Tibial nerve (tissue), 4 donors: Measurements from ENCODE around the gene TPSB2. TPM values are rescaled to one million over a fixed set of nuclear protein-coding genes. Genes with fewer than 3 reads are reported as not detected.
"Not testable (repeated sequence)": the region's sequence is repeated elsewhere in the genome, so short reads cannot be mapped to it uniquely, and the experiment has no call there.

Experiments
- DNase-seq, 2 donors: peaks; one replicate each; pipeline ENCODE4 v3.0.0-alpha.2; 2019; ENCODE audit warnings: low spot score in 2 of 2
- H3K27ac ChIP-seq, 4 donors: fragments of 200-600 bp; sonication (generic) in 3 of 4; one replicate each; pipeline ENCODE4 v1.5.1; 2017 to 2019; ENCODE audit warnings: mild to moderate bottlenecking in 1 of 4
- H3K27me3 ChIP-seq, 2 donors: fragments of 200-600 bp; sonication (generic) in 1 of 2; one replicate each; pipeline versions ENCODE4 v1.5.1 to v1.6.0; 2017 to 2019
- H3K36me3 ChIP-seq, 3 donors: fragments of 200-600 bp; sonication (generic); one replicate each; pipeline ENCODE4 v1.5.1; 2018 to 2019
- H3K4me1 ChIP-seq, 4 donors: fragments of 200-600 bp; sonication (generic) in 3 of 4; one replicate each; pipeline ENCODE4 v1.5.1; 2017 to 2019
- H3K4me3 ChIP-seq, 4 donors: fragments of 200-600 bp; sonication (generic) in 3 of 4; one replicate each; pipeline ENCODE4 v1.5.1; 2017 to 2019; ENCODE audit warnings: mild to moderate bottlenecking in 1 of 4, moderate library complexity in 1 of 4
- H3K9me3 ChIP-seq, 4 donors: fragments of 200-600 bp; sonication (generic) in 3 of 4; one replicate each; pipeline ENCODE4 v1.5.1; 2017 to 2019
- EP300 ChIP-seq, 2 donors: sonication (generic); formaldehyde crosslinking; IDR thresholded peaks; one replicate each; pipeline ENCODE4 v1.6.1; 2017; ENCODE audit warnings: antibody characterized with exemption in 2 of 2, mild to moderate bottlenecking in 1 of 2
- POLR2A ChIP-seq, 2 donors: fragments of 450-650 bp; IDR thresholded peaks; one replicate each; pipeline ENCODE4 v1.6.1; 2017; ENCODE audit warnings: antibody characterized with exemption in 2 of 2, mild to moderate bottlenecking in 2 of 2, moderate library complexity in 2 of 2
- WGBS, 2 donors: methylation state at CpG; one replicate each; pipeline ENCODE4 v1.1.5; 2018; 5-methylcytosine and 5-hydroxymethylcytosine counted together
- total RNA-seq, 4 donors: library from RNA; depleted of rRNA; stranded (reverse); fragments of >200 nt; gene quantifications; one replicate each; pipeline ENCODE4 v1.1.0, GENCODE V29; 2016
- TF ChIP-seq, protein P1 (sequence below), 5 experiments: fragments of 200-600 bp in 3 of 5; fragments of 450-650 bp in 2 of 5; sonication (generic) in 3 of 5; IDR thresholded peaks; one replicate each; pipeline ENCODE4 v1.5.1; 2016 to 2019; ENCODE audit warnings: antibody characterized with exemption in 5 of 5, mild to moderate bottlenecking in 3 of 5, moderate library complexity in 2 of 5

The TPSB2 gene
- total RNA-seq, 4 donors from 2014 or later = 14.7 to 59.0 (median 29.1) TPM

DNA sequence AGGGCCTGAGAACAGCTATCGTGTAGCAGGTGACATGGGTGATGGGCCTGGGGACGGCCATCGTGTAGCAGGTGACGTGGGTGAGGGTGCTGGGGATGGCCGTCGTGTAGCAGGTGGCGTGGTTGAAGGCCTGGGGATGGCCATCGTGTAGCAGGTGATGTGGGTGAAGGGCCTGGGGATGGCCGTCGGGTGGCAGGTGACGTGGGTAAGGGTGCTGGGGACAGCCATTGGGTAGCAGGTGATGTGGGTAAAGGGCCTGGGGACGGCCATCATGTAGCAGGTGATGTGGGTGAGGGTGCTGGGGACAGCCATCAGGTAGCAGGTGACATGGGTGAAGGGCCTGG lies 41.4 kb upstream of the TPSB2 start:
- Histone ChIP-seq H3K27ac (no peak overlapping the region), H3K4me1 (peaks cover 0 to 9% (median 0%) of the 10 kb centered on the region in 4 donors), H3K9me3 (peaks cover 0 to 6% (median 0%) of the 10 kb centered on the region in 4 donors), H3K36me3 (no peaks in the 10 kb centered on the region), H3K4me3 (no peak overlapping the region), H3K27me3 (peaks cover 0 to 55% of the 10 kb centered on the region in 2 donors)
- WGBS, 2 donors = 75 to 83% methylated on average over 12 of the region's 12 CpGs
- DNase-seq = no peak
- TF ChIP-seq POLR2A (IDR thresholded peaks at IDR 0.05) (no peak), EP300 (IDR thresholded peaks at IDR 0.05) (no peak)
- TF ChIP-seq, protein P1, sequence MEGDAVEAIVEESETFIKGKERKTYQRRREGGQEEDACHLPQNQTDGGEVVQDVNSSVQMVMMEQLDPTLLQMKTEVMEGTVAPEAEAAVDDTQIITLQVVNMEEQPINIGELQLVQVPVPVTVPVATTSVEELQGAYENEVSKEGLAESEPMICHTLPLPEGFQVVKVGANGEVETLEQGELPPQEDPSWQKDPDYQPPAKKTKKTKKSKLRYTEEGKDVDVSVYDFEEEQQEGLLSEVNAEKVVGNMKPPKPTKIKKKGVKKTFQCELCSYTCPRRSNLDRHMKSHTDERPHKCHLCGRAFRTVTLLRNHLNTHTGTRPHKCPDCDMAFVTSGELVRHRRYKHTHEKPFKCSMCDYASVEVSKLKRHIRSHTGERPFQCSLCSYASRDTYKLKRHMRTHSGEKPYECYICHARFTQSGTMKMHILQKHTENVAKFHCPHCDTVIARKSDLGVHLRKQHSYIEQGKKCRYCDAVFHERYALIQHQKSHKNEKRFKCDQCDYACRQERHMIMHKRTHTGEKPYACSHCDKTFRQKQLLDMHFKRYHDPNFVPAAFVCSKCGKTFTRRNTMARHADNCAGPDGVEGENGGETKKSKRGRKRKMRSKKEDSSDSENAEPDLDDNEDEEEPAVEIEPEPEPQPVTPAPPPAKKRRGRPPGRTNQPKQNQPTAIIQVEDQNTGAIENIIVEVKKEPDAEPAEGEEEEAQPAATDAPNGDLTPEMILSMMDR (IDR thresholded peaks at IDR 0.05) = no peak

DNA sequence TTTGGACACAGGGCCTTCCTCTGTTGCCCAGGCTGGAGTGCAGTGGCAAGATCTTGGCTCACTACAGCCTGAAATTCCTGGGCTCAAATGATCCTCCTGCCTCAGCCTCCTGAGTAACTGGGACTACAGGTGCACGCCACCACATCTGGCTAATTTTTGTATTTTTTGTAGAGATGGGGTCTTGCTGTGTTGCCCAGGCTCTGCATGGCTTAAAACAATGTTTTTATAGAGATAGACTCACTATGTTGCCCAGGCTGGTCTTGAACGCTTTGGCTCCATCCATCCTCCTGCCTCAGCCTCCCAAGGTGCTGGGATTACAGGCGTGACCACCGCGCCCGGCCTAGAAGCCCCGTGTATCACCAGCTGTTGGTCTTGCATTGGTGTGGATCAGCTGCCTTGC lies 39.4 kb upstream of the TPSB2 start:
- H3K4me3 ChIP-seq, H3K27ac ChIP-seq, DNase-seq, H3K4me1 ChIP-seq, H3K36me3 ChIP-seq, H3K9me3 ChIP-seq: not testable (repeated sequence)
- WGBS, 2 donors = 88 to 96% methylated on average over 7 of the region's 7 CpGs
- peaks cover 0 to 44% of the 10 kb centered on the region in 2 donors for H3K27me3 ChIP-seq

DNA sequence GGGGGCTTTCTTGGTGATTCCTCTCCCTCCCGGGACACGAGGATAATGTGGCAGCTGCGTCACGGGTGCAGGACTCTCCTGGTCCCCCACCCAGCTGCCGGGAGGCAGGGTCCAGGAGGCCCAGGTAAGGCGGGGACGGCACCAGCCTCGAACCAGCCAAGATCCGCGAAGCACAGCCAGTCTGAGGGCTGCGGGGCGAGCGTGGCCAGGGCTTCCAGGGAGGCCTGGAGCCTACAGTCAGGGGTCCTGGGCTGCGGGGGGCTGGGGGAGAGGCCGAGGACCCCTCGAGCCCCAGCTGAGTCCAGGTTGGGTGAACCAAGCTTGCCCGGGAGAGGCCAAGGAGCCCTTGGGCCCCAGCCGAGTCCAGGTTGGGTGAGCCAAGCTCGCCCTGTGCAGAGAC lies 35.8 kb upstream of the TPSB2 start:
- Histone ChIP-seq H3K36me3 (no peaks in the 10 kb centered on the region), H3K27ac (no peak overlapping the region), H3K4me1 (no peaks in the 10 kb centered on the region), H3K27me3 (peaks cover 0 to 38% of the 10 kb centered on the region in 2 donors), H3K4me3 (no peak overlapping the region), H3K9me3 (no peaks in the 10 kb centered on the region)
- no peak for DNase-seq
- TF ChIP-seq EP300 (IDR thresholded peaks at IDR 0.05) = no peak
- no peak for TF ChIP-seq POLR2A (IDR thresholded peaks at IDR 0.05)
- TF ChIP-seq, protein P1 (IDR thresholded peaks at IDR 0.05) = no peak
- 84 to 94% methylated on average over 7 to 19 of the region's 19 CpGs for WGBS, 2 donors

DNA sequence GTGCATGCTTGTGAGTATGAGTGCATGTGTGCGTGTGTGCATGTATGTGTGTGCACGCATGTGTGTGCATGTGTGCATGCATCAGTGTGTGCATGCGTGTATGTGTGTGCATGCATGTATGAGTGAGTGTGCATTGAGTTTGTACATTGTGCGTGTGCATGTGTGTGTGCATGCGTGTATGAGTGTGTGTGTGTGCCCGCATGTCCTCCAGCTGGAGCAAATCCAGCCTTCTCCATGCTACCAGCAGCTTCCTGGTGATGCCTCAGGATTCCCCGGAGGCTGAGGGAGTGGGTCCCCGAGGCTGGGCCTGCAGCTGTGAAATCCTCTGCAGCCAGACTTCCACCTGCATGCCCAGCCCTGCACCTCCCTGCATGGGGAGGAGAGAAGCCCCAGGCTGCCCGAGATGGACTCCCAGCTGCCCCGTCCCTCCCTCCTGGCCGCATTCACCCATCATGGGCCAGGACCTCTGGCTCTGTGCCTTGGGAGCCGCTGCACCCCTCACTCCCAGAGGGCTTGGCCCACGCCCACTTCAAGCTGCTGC lies 35.2 kb upstream of the TPSB2 start:
- no peak for DNase-seq
- Histone ChIP-seq H3K36me3 (no peaks in the 10 kb centered on the region), H3K9me3 (no peaks in the 10 kb centered on the region), H3K4me1 (no peaks in the 10 kb centered on the region), H3K27me3 (peaks cover 0 to 42% of the 10 kb centered on the region in 2 donors), H3K27ac (no peak overlapping the region), H3K4me3 (no peak overlapping the region)
- TF ChIP-seq EP300 (IDR thresholded peaks at IDR 0.05) (no peak), POLR2A (IDR thresholded peaks at IDR 0.05) (no peak)
- TF ChIP-seq, protein P1 (IDR thresholded peaks at IDR 0.05) = no peak
- WGBS, 2 donors = 73 to 94% methylated on average over 5 to 11 of the region's 13 CpGs

DNA sequence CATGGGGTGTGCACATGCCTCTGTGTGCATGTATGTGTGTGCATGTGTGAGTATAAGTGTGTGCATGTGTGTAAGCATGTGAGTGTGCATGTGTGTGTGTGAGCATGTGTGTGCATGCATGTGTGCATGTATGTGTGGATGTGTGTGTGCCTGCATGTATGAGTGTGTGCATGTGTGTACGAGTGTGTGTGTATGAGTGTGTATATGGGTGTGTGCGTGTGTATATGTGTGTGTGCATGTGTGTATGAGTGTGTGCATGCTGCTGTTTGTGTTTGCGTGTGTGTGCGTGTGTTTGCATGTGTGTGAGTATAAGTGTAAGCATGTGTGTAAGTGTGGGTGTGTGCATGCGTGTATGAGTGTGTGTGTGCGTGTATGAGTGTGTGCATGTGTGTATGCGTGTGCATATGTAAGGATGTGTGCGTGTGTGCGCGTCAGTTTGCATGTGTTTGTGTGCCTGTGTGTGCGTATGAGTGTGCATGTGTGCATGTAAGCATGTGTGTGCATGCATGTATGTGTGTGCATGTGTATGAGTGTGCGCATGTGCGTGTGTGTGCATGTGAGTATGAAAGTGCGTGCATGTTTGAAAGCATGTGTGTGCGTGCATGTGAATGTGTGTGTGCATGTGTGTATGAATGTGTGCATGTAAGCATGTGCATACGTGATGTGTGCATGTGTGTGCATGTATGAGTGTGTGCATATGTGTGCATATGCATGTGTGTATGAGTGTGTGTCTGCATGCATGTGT lies 34.5 kb upstream of the TPSB2 start:
- no peaks in the 10 kb centered on the region for H3K4me1 ChIP-seq
- no peaks in the 10 kb centered on the region for H3K36me3 ChIP-seq
- 90 to 94% methylated on average over 16 of the region's 16 CpGs for WGBS, 2 donors
- no peak overlapping the region for H3K4me3 ChIP-seq
- no peaks in the 10 kb centered on the region for H3K9me3 ChIP-seq
- H3K27ac ChIP-seq = no peak overlapping the region
- TF ChIP-seq, protein P1 (IDR thresholded peaks at IDR 0.05) = no peak
- TF ChIP-seq EP300 (IDR thresholded peaks at IDR 0.05) (no peak), POLR2A (IDR thresholded peaks at IDR 0.05) (no peak)
- H3K27me3 ChIP-seq = peaks cover 0 to 42% of the 10 kb centered on the region in 2 donors
- no peak for DNase-seq
